HG02938 (cell line): ENCODE measurements around the gene NXF1.
"Not testable (repeated sequence)": the region's sequence is repeated elsewhere in the genome, so short reads cannot be mapped to it uniquely, and the experiment has no call there.

Experiments
- ATAC-seq: cut with Tn5 transposase; IDR thresholded peaks from one replicate; pipeline ENCODE4 v1.9.1; 2021; ENCODE audit warnings: mild to moderate bottlenecking, moderate library complexity; ENCODE audit not compliant: unreplicated experiment

NXF1 gene

DNA sequence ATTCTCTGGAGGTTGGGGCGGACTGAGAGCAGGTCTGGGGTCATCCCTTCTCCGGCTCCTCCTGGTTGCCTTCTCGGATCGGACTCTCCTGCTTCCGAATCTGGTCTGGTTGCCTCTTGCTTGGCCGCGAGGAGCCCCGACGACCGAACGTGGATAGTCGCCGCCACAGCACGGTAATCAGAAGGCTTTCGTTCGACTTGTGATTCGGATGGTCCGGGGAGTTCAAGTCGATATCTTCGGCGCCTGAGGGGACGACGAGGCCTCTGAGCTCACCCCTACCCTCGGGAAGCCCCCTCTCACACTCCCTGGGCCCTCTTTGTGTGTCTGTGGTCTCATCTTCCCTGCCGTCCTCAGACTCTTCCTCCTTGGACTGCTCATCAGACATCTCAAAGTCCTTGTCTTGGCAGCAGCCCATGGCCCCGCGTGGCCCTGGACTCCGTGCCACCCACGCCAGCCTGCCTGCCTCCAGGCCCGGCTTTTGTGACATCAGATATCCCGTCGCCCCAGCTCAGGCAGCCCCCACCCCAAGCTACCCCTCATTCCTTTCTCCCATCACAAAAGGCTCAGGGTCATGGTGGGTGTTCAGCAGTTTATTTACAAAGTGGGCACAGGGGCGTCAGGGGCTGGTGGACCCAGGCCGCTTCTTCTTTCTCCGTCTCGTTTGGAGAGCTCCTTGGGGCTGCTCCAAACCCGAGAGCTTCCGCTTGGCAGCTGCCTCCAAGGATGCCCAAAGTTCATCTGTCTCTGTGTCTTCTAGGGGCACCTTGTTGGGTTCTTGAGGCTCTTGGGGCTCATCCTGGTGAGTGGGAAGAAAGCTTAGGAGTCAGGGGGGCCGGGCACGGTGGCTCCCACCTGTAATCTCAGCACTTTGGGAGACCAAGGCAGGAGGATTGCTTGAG is 27.3 kb upstream of the NXF1 start, which contains the start of gene TEX54:
Gene TEX54, minus strand, starts transcription at position 506 of the 899 bp plus-strand sequence.
- peak; percentile 4 for ATAC-seq

GRCh38 chr11:62831520-62832335 is 26.5 kb upstream of the NXF1 start, which contains the start of gene STX5:
Gene STX5 (minus strand): TSS chr11:62832051. CDS start chr11:62831243, 808 bp downstream.
- peak; percentile 75 for ATAC-seq

DNA sequence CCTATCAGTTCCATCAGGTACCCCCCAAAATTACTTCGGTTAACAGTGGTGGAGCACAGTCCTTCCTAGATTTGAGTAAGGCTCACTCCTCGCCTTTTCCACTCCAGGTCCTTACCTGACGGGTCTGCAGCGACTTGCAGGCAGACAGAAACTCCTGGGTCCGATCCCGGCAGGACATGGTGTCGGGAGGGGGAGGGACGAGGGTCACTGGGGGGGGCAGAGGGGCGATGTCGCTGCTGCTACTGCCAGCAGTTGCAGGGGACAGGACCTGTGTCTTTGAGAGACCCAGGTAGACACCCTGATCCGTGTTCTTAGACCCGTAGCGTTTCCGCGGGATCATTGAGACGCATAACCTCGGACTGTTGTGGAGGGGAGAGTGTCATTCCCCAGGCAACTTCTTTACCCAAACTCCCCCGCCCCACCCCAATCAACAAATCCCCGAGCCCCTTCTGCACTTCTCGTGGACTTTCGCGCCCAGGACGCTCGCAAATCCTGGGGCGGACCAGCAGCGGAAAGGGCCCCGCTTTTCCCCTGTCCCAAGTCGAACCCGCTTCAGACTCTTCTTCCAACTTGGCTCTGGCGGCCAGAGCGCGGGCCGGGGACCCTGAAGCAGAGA is 25.8 kb upstream of the NXF1 start:
- no peak for ATAC-seq

GRCh38 chr11:62828130-62828529 is 22.9 kb upstream of the NXF1 start:
- not testable (repeated sequence) for ATAC-seq

- ATAC-seq, result no peak
These were observed 18.4 kb upstream of the NXF1 start for GRCh38 chr11:62823677-62824076.

DNA sequence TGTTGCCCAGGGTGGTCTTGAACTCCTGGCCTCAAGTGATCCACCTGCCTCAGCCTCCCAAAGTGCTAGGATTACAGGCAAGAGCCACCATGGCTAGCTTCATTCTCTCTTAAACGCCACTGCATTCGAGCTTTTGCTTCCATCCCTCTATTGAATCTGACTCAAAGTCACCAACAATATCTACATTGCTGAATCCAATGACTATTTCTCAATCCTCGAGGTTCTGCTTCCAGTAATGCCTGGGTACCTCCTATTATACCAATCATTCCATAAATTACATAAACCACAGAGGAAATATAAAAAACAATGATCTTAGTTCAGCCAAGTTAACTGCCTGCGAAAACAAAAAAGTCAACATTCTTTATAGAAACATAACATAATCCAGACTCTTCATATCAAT is 11.9 kb upstream of the NXF1 start:
- ATAC-seq, result no peak

DNA sequence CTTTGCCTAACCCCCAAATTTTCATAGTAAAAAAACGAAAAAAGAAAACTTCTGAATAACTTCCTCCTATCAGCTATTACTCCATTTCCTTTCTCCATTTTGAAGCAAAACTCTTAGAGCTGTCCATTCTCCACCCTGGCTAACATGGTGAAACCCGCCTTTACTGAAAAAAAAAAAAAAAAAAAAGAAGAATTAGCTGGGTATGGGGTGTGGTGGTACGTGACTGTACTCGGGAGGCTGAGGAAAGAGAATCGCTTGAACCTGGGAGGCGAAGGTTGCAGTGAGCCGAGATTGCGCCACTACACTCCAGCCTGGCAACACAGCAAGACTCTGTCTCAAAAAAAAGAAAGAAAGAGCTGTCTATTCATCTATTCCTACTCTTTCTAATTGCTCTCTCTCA is 11.3 kb upstream of the NXF1 start:
- no peak for ATAC-seq

- no peak for ATAC-seq
These were observed 6.4 kb upstream of the NXF1 start for GRCh38 chr11:62811659-62812058.

DNA sequence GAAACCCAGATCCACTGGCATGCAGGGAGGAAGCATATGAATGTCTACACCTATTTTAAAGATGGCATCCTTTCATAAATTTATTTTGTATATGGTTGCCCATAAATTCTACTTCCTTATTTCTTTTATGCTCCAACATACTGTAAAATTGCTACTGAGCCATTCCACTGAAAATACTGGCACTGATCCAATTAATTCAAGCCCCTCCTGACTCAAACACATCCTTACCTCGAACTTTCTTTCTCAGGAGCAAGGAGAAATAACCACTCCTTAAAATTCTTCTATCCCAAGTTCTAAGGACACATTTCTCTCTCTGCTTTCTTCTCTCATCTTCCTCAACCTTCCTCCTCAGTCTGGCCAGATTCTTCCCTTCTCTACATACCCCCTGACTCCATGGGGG is 5.5 kb upstream of the NXF1 start:
- no peak for ATAC-seq

DNA sequence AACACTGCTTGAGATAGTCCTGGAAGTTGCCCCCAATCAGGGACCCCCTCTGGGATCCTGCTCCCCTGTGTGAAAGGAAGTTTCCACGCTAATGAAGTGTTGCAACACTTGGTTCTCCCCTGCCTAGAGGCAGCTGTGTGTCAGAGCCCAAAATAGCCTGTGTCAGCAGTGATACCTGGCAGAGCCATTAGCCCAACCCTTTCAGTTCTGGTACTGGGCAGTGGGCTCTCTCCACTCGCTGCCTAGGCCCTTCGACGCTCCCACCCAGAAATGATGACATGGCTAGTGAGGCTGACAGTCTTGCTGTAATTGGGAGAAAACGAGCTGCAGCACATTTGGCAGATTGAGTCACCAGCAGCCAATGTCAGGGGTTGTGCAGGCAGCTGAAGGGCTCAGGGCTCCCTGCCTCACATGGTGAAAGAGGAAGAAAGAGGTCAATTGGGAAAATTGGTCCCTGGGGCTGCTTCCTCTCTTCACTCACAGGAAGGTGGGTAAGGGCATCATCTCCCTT is 1.4 kb upstream of the NXF1 start:
- no peak for ATAC-seq

DNA sequence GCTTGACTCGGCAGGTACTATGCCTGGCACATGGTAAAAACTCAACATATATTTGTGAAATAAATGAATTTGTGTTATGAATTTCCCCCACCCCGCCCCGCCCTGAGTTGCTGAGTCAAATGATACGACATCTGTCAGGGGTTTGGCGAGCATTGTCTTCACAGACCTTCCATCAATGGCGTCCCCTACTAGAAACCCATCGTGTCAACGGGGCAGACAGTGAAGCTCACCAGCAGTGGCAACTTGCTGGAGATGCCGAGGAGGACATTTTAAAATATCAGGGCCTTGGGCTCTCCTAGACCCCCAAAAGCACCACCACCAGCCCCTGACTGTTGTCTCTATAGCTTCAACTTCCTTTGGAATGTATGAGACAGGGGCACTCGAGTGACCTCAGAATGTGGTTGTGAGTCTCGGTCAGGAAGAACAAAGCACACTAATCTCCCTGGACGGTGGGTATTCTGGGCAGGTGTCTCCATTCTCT is 761 bp upstream of the NXF1 start:
- ATAC-seq, result no peak

GRCh38 chr11:62804310-62805075 is 747 bp downstream of the NXF1 start:
- ATAC-seq, result no peak

DNA sequence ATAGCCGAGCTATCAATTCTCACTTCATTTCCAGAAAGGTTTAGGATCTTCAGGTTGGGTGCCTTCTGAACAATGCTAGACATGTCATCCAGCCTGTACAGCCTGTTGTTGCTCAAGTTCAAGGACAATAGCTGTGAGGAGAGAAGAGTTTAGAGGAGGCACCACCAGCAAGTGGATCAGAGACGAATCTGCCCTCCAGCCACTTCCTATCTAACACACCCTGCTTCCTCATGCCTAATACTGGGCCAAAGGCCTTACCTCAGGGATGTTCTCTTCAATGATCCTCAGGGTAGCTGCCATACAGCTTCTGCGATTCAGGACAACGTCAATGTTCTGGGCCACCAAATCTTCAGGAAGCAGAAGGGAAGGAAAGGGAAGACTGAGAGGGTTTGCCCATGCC is 4.2 kb downstream of the NXF1 start:
- ATAC-seq, result no peak

DNA sequence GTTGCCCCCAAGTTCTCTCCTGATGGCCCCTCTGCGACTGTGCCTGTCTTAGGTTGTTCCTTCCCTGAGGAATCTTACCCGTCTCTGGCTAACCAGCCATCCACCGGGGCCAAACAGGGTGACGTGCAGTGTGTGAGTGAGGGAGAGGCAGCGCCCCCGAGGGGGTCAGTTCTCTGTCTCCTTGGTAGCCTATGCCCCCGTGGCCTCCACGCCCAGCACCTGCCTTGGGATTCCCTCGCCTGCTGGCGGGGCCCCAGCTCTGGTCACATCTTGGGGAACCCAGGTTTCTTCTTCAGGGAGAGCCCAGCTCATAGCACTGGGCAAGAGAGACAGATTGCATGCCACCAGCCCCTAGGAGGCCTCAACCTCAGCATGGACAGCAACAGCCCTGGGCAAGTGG is 5.8 kb downstream of the NXF1 start:
- no peak for ATAC-seq

- no peak for ATAC-seq
These were observed 9.0 kb downstream of the NXF1 start for GRCh38 chr11:62796281-62796680.

DNA sequence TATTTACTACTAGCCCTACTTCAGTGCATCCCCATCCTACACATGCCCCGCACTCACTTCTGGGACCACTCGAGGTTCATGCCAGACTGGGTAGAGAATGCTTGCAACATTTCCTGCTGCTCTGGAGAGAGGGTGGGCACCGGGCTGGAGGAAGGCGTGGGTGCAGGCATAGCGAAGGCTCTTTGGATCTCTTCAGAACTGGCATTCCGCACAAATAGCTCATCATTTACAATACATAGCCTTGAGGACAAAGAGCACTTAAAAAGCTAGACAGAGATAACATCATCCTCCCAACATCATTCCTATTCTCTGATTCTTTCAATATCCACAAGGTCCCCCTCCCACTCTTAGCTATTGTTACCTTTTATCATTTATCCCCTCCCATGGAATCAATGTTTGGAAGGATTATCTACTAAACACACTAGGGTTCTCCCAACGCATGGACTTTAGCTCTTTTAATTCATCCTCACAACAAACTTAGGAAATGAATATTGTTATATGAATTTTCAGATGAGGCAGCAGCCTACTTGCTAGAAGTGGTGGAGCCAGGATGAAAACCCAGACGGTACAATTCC is 11.0 kb downstream of the NXF1 start:
- ATAC-seq, result no peak

- no peak for ATAC-seq
These were observed 13.1 kb downstream of the NXF1 start for GRCh38 chr11:62792202-62792575.

- peak; percentile 42 for ATAC-seq
These were observed 13.6 kb downstream of the NXF1 start, which contains the start of gene TMEM223 for GRCh38 chr11:62791501-62792201. Gene TMEM223 (minus strand): TSS chr11:62792006. CDS start chr11:62791994, 12 bp downstream.

DNA sequence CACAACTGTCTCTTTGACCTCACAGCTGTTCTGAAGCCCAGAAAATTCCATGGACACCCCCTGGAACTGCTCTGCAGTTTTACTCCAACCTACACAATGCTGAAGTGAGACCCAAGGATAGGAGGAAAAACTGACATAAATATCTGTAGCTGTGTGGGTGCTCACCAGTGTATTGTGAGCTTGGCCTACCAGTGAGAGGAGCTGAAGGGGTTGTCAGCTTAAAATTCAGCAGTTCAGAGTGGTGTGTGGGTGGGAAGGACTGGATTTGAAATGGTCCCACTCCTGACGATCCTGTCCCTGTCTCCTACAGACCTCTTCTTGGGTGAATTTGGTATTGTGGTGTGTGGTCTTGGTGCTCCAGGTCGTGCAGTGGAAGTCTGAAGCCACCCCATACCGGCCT is 15.7 kb downstream of the NXF1 start:
- ATAC-seq, result no peak
